Pulmonary artery endothelial cell (primary cell): Measurements from ENCODE around the gene OTOR. TPM values are rescaled to one million over a fixed set of nuclear protein-coding genes. Genes with fewer than 3 reads are reported as not detected.
A peak's percentile ranks its signal among the peaks of the same experiment; 100 is the strongest.

Source experiments
- DNase-seq: peaks from one replicate; pipeline ENCODE4 v3.0.0-alpha.2; 2011; ENCODE audit warnings: low read depth, low spot score
- total RNA-seq: library from RNA; depleted of rRNA; stranded (reverse); fragments of >200 nt; gene quantifications from 2 replicates; pipeline ENCODE4 v1.2.3, GENCODE V29; 2014

The OTOR gene
- total RNA-seq, 1 donor from 2014 or later = not detected

GRCh38 chr20:16747291-16747811 is 807 bp upstream of the OTOR start:
- no peak for DNase-seq

GRCh38 chr20:16749573-16749972 is 1.4 kb downstream of the OTOR start:
- DNase-seq = no peak

- DNase-seq = no peak
Observed at GRCh38 chr20:16752082-16752481, 3.9 kb downstream of the OTOR start.

GRCh38 chr20:16752901-16753300 is 4.7 kb downstream of the OTOR start:
- no peak for DNase-seq

GRCh38 chr20:16758454-16759180 is 10.5 kb downstream of the OTOR start:
- no peak for DNase-seq

- DNase-seq = no peak
Observed at GRCh38 chr20:16759181-16759563, 11.0 kb downstream of the OTOR start.

GRCh38 chr20:16760431-16761304 is 12.5 kb downstream of the OTOR start:
- no peak for DNase-seq

GRCh38 chr20:16761305-16761829 is 13.2 kb downstream of the OTOR start:
- peak; percentile 13 for DNase-seq

GRCh38 chr20:16764560-16764959 is 16.4 kb downstream of the OTOR start:
- DNase-seq = no peak

GRCh38 chr20:16771213-16771612 is 23.1 kb downstream of the OTOR start:
- DNase-seq = no peak

GRCh38 chr20:16775961-16776360 is 27.8 kb downstream of the OTOR start:
- DNase-seq = no peak

GRCh38 chr20:16777126-16777525 is 29.0 kb downstream of the OTOR start:
- no peak for DNase-seq

- no peak for DNase-seq
Observed at GRCh38 chr20:16778159-16778558, 30.0 kb downstream of the OTOR start.

- DNase-seq = no peak
Observed at GRCh38 chr20:16781496-16781895, 33.3 kb downstream of the OTOR start.

GRCh38 chr20:16785226-16785625 is 37.1 kb downstream of the OTOR start:
- no peak for DNase-seq

Other genes starting within 250 kb of the OTOR start
- 7.2 and 10.6 TPM in 2 replicates for gene KIF16B, start 174.9 kb upstream of the OTOR start, total RNA-seq
- gene SNRPB2, start 18.3 kb upstream of the OTOR start, total RNA-seq = 62.3 and 73.4 TPM in 2 replicates